HL-60 (cell line): ENCODE data around the gene DDX59.

Experiments used
- GABPA ChIP-seq: IDR thresholded peaks from 2 replicates; pipeline ENCODE4 v1.6.1; 2012; ENCODE audit warnings: low read depth
- TF ChIP-seq, protein P1 (sequence below): IDR thresholded peaks from one replicate; pipeline ENCODE4 v1.5.1; 2011; ENCODE audit warnings: low read length, control low read depth, inconsistent platforms; ENCODE audit not compliant: insufficient read depth

DNA sequence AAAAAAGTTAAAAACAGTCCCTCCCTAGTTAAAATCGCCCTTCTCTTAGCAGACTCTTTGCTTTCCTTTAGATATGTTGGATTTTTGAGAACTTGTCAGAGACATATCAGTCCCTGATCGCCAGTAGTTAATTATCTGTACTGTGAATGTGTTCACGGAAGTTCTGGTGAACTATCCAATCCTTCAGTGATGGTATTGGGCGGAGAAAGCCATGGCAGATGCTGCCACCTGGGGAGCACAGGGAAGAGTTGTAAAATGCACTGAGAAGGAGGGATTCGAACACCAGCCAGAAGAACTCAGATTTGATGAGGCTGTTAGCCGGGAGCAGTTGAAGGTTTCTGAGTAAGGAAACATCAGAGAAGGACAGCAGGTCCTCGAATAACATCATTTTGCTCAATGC lies 31.6 kb downstream of the DDX59 start:
- TF ChIP-seq, protein P1, sequence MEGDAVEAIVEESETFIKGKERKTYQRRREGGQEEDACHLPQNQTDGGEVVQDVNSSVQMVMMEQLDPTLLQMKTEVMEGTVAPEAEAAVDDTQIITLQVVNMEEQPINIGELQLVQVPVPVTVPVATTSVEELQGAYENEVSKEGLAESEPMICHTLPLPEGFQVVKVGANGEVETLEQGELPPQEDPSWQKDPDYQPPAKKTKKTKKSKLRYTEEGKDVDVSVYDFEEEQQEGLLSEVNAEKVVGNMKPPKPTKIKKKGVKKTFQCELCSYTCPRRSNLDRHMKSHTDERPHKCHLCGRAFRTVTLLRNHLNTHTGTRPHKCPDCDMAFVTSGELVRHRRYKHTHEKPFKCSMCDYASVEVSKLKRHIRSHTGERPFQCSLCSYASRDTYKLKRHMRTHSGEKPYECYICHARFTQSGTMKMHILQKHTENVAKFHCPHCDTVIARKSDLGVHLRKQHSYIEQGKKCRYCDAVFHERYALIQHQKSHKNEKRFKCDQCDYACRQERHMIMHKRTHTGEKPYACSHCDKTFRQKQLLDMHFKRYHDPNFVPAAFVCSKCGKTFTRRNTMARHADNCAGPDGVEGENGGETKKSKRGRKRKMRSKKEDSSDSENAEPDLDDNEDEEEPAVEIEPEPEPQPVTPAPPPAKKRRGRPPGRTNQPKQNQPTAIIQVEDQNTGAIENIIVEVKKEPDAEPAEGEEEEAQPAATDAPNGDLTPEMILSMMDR: no peak
- TF ChIP-seq GABPA: no peak
